GM12801 (cell line): Measurements from ENCODE around the gene VRK1.

Experiments
- TF ChIP-seq, protein P1 (sequence below): IDR thresholded peaks from one replicate; pipeline ENCODE4 v1.5.1; 2011; ENCODE audit warnings: control low read depth; ENCODE audit not compliant: insufficient read length; ENCODE audit errors: extremely low read depth

The VRK1 gene

DNA sequence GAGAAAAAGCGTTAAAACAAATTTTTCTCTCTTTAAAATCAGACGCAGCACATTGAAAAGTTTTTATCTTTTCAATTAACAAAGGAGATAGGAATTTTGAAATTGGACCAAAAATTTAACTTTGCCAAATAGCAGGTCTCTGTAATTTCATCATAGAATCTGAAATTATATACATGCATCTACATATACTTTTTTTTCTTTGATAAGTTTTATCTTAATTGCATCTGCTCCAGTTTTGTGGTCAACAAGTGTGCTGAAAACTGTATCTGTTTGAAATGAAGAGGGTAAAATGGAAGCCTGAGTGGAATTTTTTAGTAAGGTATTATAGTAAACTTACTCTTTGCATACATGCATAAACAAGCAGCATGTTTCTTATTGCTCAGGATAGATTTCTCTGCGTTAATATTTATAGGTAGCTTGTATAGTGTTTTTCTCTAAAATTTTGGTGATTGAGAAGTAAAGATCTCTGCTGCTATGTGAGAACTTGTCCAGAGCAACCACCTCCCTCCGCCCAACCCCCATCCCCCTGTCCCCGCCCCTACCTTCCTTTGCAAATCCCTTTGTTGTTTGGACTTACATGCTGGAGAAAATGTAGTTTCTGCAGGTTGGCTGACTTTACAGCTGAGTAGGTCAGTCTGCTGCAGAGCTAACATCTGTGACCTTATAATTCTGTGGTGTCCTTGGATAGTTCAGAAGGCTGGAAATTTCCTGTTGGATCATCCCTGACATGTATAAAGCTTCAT is 64.6 kb downstream of the VRK1 start:
- TF ChIP-seq, protein P1, sequence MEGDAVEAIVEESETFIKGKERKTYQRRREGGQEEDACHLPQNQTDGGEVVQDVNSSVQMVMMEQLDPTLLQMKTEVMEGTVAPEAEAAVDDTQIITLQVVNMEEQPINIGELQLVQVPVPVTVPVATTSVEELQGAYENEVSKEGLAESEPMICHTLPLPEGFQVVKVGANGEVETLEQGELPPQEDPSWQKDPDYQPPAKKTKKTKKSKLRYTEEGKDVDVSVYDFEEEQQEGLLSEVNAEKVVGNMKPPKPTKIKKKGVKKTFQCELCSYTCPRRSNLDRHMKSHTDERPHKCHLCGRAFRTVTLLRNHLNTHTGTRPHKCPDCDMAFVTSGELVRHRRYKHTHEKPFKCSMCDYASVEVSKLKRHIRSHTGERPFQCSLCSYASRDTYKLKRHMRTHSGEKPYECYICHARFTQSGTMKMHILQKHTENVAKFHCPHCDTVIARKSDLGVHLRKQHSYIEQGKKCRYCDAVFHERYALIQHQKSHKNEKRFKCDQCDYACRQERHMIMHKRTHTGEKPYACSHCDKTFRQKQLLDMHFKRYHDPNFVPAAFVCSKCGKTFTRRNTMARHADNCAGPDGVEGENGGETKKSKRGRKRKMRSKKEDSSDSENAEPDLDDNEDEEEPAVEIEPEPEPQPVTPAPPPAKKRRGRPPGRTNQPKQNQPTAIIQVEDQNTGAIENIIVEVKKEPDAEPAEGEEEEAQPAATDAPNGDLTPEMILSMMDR = no peak

DNA sequence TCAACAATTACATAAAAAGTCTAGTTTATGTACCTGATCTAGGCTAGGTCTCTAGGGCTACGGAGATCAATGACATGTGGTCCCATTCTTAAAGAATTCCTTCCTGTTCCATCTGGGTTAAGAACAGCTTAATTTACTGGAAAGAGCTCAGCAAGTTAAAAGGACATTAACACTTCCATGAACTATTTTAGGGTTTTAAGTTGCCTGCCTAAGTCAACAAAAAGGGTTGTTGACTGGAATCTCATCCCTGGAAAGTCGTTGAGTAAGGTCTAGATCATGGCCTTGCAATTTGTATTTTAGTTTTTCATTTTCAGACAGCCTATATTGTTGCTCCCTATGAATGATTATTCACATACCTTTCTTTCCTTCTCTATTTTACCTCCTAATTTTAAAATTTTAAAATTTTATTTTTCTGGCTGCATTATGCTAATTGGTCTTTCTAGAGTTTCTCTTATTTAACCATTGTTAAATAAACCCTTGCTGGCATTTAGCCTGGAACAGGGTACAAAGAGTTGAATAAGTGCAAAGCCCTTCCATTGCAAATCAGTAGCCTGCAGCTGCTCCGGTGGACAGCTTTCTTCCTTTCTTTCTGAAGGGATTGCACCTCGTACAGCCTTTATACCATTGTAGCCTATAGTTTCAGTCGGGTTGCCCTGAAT is 66.3 kb downstream of the VRK1 start:
- TF ChIP-seq, protein P1 = no peak

DNA sequence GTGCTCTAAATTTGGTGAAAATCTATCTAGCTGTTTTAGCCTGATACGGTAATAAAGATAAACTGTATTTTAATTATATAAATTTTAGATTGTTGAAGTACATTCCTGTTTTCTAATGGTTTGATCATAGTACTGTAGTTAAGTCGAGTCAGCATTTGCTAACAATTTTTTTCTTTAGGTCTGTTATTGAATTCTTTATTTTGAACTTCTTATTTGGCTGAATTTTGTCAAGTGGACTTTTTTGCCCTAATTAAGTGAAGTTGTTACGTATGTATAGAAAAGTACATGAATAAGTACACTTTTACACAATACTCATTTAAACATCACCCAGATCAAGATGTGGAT is 66.8 kb downstream of the VRK1 start:
- TF ChIP-seq, protein P1 = no peak

DNA sequence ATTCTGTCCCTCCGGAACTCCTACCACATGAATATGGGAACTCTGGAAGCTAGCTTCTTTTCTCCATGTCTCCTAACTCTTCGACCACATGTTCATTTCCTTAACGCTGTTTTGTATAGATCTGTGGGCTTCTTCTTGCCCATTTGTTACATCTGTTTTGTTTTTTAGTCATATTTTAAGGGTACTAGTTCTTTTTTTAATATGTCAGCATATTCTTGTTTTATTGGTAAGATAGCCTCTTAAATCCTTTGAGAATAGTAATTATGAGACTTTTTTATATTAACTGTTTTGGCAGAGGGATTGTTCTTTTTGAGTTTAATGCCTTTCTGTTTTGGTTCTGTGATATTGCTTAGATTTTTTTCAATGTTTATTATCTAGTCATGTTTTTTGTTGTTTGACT is 70.5 kb downstream of the VRK1 start:
- TF ChIP-seq, protein P1 = no peak

DNA sequence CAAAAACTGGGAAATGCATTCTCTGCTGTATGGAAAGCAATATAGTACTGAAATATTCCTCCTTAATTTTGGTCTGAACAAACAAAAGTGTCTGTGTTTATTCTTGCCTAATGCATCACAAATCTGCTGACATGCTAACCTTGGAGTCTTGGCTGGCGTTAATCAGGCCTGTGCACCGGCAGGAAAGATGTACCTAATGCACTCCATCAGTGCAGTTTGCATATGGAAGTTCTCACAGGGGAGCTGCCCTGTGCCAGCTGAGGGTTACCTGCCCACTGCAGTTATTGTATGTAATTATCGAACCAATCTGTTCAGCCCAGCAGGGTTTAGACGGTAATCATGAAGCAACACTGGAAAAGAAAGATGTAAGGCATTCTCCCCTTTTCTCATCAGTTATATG is 76.9 kb downstream of the VRK1 start:
- TF ChIP-seq, protein P1 = no peak

DNA sequence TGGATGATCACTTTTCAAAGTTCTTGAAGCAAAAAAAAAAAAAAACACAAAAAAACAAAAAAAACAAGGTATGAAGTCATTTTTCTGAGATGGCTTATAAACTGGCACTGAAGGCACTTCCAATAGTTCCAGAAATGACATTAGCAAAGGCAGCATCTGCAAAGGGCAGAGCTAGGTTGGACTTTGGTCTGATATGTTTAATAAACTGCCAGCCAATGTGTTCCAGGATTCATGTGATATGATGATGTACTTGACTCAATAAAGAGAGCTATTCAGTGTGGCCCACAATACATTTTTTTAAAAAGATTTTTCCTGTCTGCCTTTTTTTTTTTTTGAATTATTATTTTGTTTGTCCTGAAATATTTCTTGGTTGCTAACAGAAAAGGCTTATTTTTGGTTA is 79.6 kb downstream of the VRK1 start:
- TF ChIP-seq, protein P1 = no peak

DNA sequence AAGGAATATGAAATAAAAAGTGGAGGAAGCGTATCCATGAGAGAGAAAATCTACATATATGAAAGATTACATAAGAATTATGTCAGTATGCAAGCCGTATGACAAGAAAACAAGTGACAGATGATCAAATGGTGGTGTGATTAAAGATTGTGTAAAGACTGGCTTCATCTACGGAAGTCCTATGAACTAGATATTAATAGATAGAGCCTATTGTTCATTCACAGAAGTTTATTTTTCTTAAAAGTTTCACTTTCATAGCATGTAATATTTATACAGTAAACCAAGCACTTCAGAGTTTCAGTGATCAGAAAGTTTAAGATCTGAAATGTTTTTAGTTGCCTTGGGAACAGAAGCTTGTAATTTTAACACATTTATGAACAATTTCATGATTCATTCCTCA is 84.5 kb downstream of the VRK1 start:
- TF ChIP-seq, protein P1 = no peak
